Liver (tissue), 9 donors: ENCODE results near the gene GTPBP8. TPM values are rescaled to one million over a fixed set of nuclear protein-coding genes. Genes with fewer than 3 reads are reported as not detected.

ENCODE experiments used
- DNase-seq: peaks from one replicate; pipeline ENCODE4 v3.0.0-alpha.2; 2017; ENCODE audit warnings: low spot score
- H3K27ac ChIP-seq, 2 donors: one replicate each; pipeline ENCODE4 v1.7.0; 2013; ENCODE audit warnings: inconsistent platforms in 2 of 2, low read length in 2 of 2, control low read depth in 1 of 2, low read depth in 1 of 2, mild to moderate bottlenecking in 1 of 2
- H3K27me3 ChIP-seq, 4 donors: one replicate each; pipeline versions ENCODE4 v1.6.1 to v1.7.0; 2013; ENCODE audit warnings: low read length in 3 of 4, inconsistent platforms in 1 of 4, mild to moderate bottlenecking in 1 of 4, moderate library complexity in 1 of 4; ENCODE audit not compliant: control insufficient read depth in 4 of 4, insufficient read depth in 4 of 4
- H3K36me3 ChIP-seq, 4 donors: one replicate each; pipeline versions ENCODE4 v1.6.1 to v1.7.0; 2013; ENCODE audit warnings: low read length in 3 of 4, mild to moderate bottlenecking in 3 of 4, low read depth in 1 of 4, moderate library complexity in 1 of 4; ENCODE audit not compliant: control insufficient read depth in 4 of 4, insufficient read depth in 3 of 4
- H3K4me1 ChIP-seq, 4 donors: one replicate each; pipeline versions ENCODE4 v1.6.1 to v1.7.0; 2013; ENCODE audit warnings: low read length in 3 of 4, mild to moderate bottlenecking in 3 of 4, moderate library complexity in 1 of 4; ENCODE audit not compliant: control insufficient read depth in 4 of 4, insufficient read depth in 4 of 4
- H3K4me3 ChIP-seq, 3 donors: one replicate each; pipeline versions ENCODE4 v1.6.1 to v1.7.0; 2013; ENCODE audit warnings: low read length in 3 of 3, control low read depth in 1 of 3, low read depth in 1 of 3, mild to moderate bottlenecking in 1 of 3
- H3K9ac ChIP-seq, 2 donors: one replicate each; pipeline ENCODE4 v1.7.0; 2013; ENCODE audit warnings: low read length in 2 of 2, mild to moderate bottlenecking in 2 of 2, moderate library complexity in 2 of 2, control low read depth in 1 of 2, low read depth in 1 of 2
- H3K9me3 ChIP-seq, 4 donors: one replicate each; pipeline versions ENCODE4 v1.6.1 to v1.7.0; 2013; ENCODE audit warnings: low read length in 3 of 4; ENCODE audit not compliant: control insufficient read depth in 4 of 4
- ATF3 ChIP-seq: IDR thresholded peaks from 2 replicates; pipeline ENCODE4 v1.6.1; 2016; ENCODE audit warnings: antibody characterized with exemption
- CTCF ChIP-seq: fragments of 150-350 bp; IDR thresholded peaks from 2 replicates; pipeline ENCODE4 v1.5.1; 2017; ENCODE audit warnings: improper control_type of control experiment, low read depth, low read length; ENCODE audit not compliant: missing input control
- EGR1 ChIP-seq, 2 donors: IDR thresholded peaks; 2 replicates each; pipeline ENCODE4 v1.6.1; 2016 to 2018; ENCODE audit warnings: antibody characterized with exemption in 2 of 2, low read depth in 2 of 2
- FOXA1 ChIP-seq: IDR thresholded peaks from 2 replicates; pipeline ENCODE4 v1.6.1; 2016; ENCODE audit warnings: antibody characterized with exemption
- FOXA2 ChIP-seq: IDR thresholded peaks from 2 replicates; pipeline ENCODE4 v1.6.1; 2016; ENCODE audit warnings: antibody characterized with exemption
- GABPA ChIP-seq, 2 donors: IDR thresholded peaks in 1 of 2; conservative IDR thresholded peaks in 1 of 2; 2 replicates each; pipeline ENCODE4 v1.6.1; 2016; ENCODE audit warnings: antibody characterized with exemption in 2 of 2, mild to moderate bottlenecking in 1 of 2, moderate library complexity in 1 of 2
- HNF4A ChIP-seq, 2 donors: conservative IDR thresholded peaks; 2 replicates each; pipeline ENCODE4 v1.6.1; 2016; ENCODE audit warnings: antibody characterized with exemption in 2 of 2, mild to moderate bottlenecking in 2 of 2
- HNF4G ChIP-seq: IDR thresholded peaks from 2 replicates; pipeline ENCODE4 v1.6.1; 2016; ENCODE audit warnings: antibody characterized with exemption
- JUND ChIP-seq, 2 donors: IDR thresholded peaks; 2 replicates each; pipeline ENCODE4 v1.6.1; 2016; ENCODE audit warnings: antibody characterized with exemption in 2 of 2
- NR2F2 ChIP-seq: IDR thresholded peaks from 2 replicates; pipeline ENCODE4 v1.6.1; 2016; ENCODE audit warnings: antibody characterized with exemption
- RAD21 ChIP-seq, 2 donors: IDR thresholded peaks; 2 replicates each; pipeline ENCODE4 v1.6.1; 2016; ENCODE audit warnings: antibody characterized with exemption in 2 of 2, mild to moderate bottlenecking in 2 of 2
- RXRA ChIP-seq, 2 donors: IDR thresholded peaks; 2 replicates each; pipeline ENCODE4 v1.6.1; 2017 to 2018; ENCODE audit warnings: antibody characterized with exemption in 2 of 2, mild to moderate bottlenecking in 1 of 2
- SP1 ChIP-seq: IDR thresholded peaks from 2 replicates; pipeline ENCODE4 v1.6.1; 2018; ENCODE audit warnings: antibody characterized with exemption, mild to moderate bottlenecking
- TAF1 ChIP-seq: conservative IDR thresholded peaks from 2 replicates; pipeline ENCODE4 v1.6.1; 2016; ENCODE audit warnings: antibody characterized with exemption, mild to moderate bottlenecking
- YY1 ChIP-seq: IDR thresholded peaks from 2 replicates; pipeline ENCODE4 v1.6.1; 2016; ENCODE audit warnings: antibody characterized with exemption, mild to moderate bottlenecking
- ZBTB33 ChIP-seq: IDR thresholded peaks from 2 replicates; pipeline ENCODE4 v1.6.1; 2016; ENCODE audit warnings: antibody characterized with exemption
- WGBS: extraction: QIAGEN DNeasy Blood & Tissue Kit; methylation state at CpG from one replicate; pipeline ENCODE4 v1.1.7; 2013; 5-methylcytosine and 5-hydroxymethylcytosine counted together
- polyA plus RNA-seq, 2 donors: library from polyadenylated mRNA; stranded (reverse) in 1 of 2; unstranded in 1 of 2; fragments of 200-250 nt in 1 of 2; fragments of >200 nt in 1 of 2; fragmentation: Nextera tagmentation in 1 of 2; extraction: Ambion mirVana in 1 of 2; gene quantifications; one replicate each; pipeline versions ENCODE4 v1.2.1 to v1.2.3, GENCODE V29; 2013 to 2015
- total RNA-seq, 2 donors: library from RNA; depleted of rRNA; stranded (reverse); fragments of >200 nt; gene quantifications; one replicate each; pipeline ENCODE4 v1.2.3, GENCODE V29; 2014
- TF ChIP-seq, protein P1 (sequence below): IDR thresholded peaks from 2 replicates; pipeline ENCODE4 v1.6.1; 2016; ENCODE audit warnings: antibody characterized with exemption, mild to moderate bottlenecking
- TF ChIP-seq, protein P2 (sequence below): IDR thresholded peaks from 2 replicates; pipeline ENCODE4 v1.6.1; 2016; ENCODE audit warnings: antibody characterized with exemption
- donor health status: healthy.
- donor health status: healthy.
- donor health status: healthy.
- donor health status: healthy.
- donor health status: healthy.

Gene GTPBP8
- total RNA-seq: 10 to 100 TPM; 10.1 to 17.6 TPM
- polyA plus RNA-seq: 1 to 10 TPM; 7.4 to 8.4 TPM

DNA sequence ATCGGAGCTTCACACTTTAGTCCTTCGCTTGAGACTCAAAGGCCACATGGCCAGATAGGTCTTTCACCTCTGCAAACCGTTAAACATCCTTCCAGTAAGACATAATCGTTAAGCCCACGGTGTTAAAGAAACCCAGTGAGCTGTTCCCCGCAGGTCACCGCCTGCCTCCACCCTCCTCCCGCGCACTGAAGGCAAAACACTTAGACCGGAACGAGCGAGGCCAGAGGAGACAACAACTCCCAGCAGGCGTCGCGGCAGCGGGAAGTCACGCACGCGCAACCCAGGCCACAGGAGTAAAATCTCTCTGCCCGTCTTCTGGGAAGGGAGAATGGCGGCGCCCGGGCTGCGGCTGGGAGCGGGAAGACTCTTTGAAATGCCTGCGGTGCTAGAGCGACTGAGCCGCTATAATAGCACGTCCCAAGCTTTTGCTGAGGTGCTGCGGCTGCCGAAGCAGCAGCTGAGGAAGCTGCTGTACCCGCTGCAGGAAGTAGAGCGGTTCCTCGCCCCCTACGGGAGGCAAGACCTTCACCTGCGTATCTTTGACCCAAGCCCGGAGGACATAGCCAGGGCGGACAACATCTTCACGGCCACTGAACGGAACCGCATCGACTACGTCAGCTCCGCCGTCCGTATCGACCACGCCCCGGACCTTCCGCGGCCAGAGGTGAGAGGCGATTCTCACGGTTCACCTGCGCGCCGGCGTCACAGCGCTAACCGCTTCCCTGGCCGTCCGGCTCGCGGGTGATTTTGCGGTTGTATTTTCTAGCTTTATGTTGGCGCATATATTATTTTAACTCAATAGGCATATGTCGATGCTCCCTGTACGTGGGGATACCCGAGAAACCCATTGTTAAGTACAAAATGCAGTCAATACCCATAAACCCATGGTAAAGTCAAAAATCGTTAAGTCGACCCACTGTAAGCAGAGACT is at the start of gene GTPBP8:
TSS of gene GTPBP8 (plus strand) at position 313 of the 931 bp plus-strand sequence. CDS start at position 329, 16 bp downstream.
- Histone ChIP-seq H3K36me3 (no peaks in the 10 kb centered on the region), H3K4me1 (peaks cover 0 to 15% (median 10%) of the 10 kb centered on the region in 4 donors), H3K4me3 (peak within 1 kb of the TSS; percentile 59 to 95 (median 93)), H3K27ac (peak within 1 kb of the TSS; percentile 98 to 99), H3K9me3 (no peaks in the 10 kb centered on the region), H3K9ac (peak within 1 kb of the TSS; percentile 97 to 99), H3K27me3 (no peaks in the 10 kb centered on the region)
- DNase-seq: peak; percentile 93
- 1% methylated on average over 70 of the region's 70 CpGs for WGBS
- TF ChIP-seq GABPA (IDR thresholded peaks at IDR 0.05 in 1 of 2, conservative IDR thresholded peaks at IDR 0.05 in 1 of 2) (peak; percentile 4 to 88), HNF4G (no peak), CTCF (no peak), SP1 (peak; percentile 62), NR2F2 (peak; percentile 84), FOXA2 (no peak), EGR1 (IDR thresholded peaks at IDR 0.05; ENCODE audit: low read depth in 2 of 2) (peak; percentile 22 to 25), ZBTB33 (peak; percentile 90), FOXA1 (no peak), JUND (IDR thresholded peaks at IDR 0.05) (peak; percentile 27 to 65), HNF4A (conservative IDR thresholded peaks at IDR 0.05) (peak; percentile 44 to 59), ATF3 (peak; percentile 40), RAD21 (IDR thresholded peaks at IDR 0.05) (peak; percentile 20 to 25), RXRA (IDR thresholded peaks at IDR 0.05) (peak; percentile 72 to 82), TAF1 (peak; percentile 97), YY1 (peak; percentile 99)
- TF ChIP-seq, protein P1, sequence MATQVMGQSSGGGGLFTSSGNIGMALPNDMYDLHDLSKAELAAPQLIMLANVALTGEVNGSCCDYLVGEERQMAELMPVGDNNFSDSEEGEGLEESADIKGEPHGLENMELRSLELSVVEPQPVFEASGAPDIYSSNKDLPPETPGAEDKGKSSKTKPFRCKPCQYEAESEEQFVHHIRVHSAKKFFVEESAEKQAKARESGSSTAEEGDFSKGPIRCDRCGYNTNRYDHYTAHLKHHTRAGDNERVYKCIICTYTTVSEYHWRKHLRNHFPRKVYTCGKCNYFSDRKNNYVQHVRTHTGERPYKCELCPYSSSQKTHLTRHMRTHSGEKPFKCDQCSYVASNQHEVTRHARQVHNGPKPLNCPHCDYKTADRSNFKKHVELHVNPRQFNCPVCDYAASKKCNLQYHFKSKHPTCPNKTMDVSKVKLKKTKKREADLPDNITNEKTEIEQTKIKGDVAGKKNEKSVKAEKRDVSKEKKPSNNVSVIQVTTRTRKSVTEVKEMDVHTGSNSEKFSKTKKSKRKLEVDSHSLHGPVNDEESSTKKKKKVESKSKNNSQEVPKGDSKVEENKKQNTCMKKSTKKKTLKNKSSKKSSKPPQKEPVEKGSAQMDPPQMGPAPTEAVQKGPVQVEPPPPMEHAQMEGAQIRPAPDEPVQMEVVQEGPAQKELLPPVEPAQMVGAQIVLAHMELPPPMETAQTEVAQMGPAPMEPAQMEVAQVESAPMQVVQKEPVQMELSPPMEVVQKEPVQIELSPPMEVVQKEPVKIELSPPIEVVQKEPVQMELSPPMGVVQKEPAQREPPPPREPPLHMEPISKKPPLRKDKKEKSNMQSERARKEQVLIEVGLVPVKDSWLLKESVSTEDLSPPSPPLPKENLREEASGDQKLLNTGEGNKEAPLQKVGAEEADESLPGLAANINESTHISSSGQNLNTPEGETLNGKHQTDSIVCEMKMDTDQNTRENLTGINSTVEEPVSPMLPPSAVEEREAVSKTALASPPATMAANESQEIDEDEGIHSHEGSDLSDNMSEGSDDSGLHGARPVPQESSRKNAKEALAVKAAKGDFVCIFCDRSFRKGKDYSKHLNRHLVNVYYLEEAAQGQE: peak; percentile 94
- TF ChIP-seq, protein P2, sequence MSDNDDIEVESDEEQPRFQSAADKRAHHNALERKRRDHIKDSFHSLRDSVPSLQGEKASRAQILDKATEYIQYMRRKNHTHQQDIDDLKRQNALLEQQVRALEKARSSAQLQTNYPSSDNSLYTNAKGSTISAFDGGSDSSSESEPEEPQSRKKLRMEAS: peak; percentile 97
